Measurements from ENCODE around the gene SH2D3A. TPM values are rescaled to one million over a fixed set of nuclear protein-coding genes. Genes with fewer than 3 reads are reported as not detected.
"Not testable (repeated sequence)": the region's sequence is repeated elsewhere in the genome, so short reads cannot be mapped to it uniquely, and the experiment has no call there.

SH2D3A gene
- total RNA-seq, 2 experiments from 2014 or later: 31.5 to 35.2 TPM

GRCh38 chr19:6767081-6767356 lies 216 bp downstream of the SH2D3A start:
- H3K27ac Mint-ChIP-seq: peak overlapping the region; percentile 93
- H3K9me3 Mint-ChIP-seq: no peaks in the 10 kb centered on the region
- peak; percentile 72 for DNase-seq
- H3K27me3 Mint-ChIP-seq: no peaks in the 10 kb centered on the region
- peak overlapping the region; percentile 89 for H3K4me3 Mint-ChIP-seq
- ChIA-PET CTCF (interaction anchor here (4.3 kb wide), 1 partner anchor 97 kb away, joined by 13 read pairs; no protein-coding TSS in a partner anchor), POLR2A (no interaction called here)
- H3K4me1 Mint-ChIP-seq: peaks cover 55% of the 10 kb centered on the region
- peaks cover 4% of the 10 kb centered on the region for H3K36me3 Mint-ChIP-seq (ENCODE audit: low read depth)

- Mint-ChIP-seq H3K9me3 (no peaks in the 10 kb centered on the region), H3K4me3 (peak overlapping the region; percentile 89), H3K36me3 (ENCODE audit: low read depth) (peaks cover 5% of the 10 kb centered on the region), H3K27me3 (no peaks in the 10 kb centered on the region), H3K4me1 (peaks cover 50% of the 10 kb centered on the region), H3K27ac (peak overlapping the region; percentile 93)
- DNase-seq: no peak
- POLR2A ChIA-PET: no interaction called here
- CTCF ChIA-PET: interaction anchor here (0.6 to 4.3 kb wide), 2 partner anchors 97 to 306 kb away, joined by 3 to 13 read pairs; no protein-coding TSS in a partner anchor
Observed at GRCh38 chr19:6766357-6767080, 716 bp downstream of the SH2D3A start.

DNA sequence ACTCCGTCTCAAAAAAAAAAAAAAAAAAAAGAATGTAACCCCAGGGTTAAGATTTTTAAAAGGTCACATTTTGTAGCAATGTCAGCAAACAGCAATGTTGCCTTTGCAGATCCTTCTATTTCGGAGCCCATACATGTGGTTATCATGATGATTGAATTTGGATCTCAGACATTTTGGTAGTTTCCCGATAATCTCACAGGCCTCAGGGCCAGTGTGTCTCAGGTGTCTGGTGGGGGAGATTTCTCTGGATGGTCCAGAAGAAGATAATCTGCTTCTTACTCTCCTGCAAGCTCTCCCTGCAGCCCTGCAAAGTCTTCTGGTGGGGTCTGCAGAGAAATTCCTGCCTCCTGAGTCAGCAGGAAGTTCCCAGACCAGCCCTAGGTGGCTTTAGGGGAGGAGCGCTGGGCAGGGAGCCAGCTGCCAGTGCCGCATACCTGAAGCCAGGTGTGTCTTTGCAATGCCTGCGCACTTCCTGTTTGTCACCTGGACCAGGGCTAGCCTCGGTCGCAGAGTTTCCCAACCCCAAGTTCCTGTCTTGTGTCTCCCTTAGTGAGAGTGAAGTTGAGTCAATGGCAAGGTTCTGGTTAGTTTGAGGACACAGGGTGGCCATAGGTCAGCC lies 1.4 kb downstream of the SH2D3A start:
- H3K27me3 Mint-ChIP-seq: no peaks in the 10 kb centered on the region
- peaks cover 12% of the 10 kb centered on the region for H3K36me3 Mint-ChIP-seq (ENCODE audit: low read depth)
- no peak for DNase-seq
- ChIA-PET POLR2A (no interaction called here), CTCF (interaction anchor here (0.6 kb wide), 1 partner anchor 305 kb away, joined by 3 read pairs; no protein-coding TSS in a partner anchor)
- peak overlapping the region; percentile 93 for H3K27ac Mint-ChIP-seq
- H3K4me1 Mint-ChIP-seq: peaks cover 46% of the 10 kb centered on the region
- H3K9me3 Mint-ChIP-seq: no peaks in the 10 kb centered on the region
- H3K4me3 Mint-ChIP-seq: peak overlapping the region; percentile 89

DNA sequence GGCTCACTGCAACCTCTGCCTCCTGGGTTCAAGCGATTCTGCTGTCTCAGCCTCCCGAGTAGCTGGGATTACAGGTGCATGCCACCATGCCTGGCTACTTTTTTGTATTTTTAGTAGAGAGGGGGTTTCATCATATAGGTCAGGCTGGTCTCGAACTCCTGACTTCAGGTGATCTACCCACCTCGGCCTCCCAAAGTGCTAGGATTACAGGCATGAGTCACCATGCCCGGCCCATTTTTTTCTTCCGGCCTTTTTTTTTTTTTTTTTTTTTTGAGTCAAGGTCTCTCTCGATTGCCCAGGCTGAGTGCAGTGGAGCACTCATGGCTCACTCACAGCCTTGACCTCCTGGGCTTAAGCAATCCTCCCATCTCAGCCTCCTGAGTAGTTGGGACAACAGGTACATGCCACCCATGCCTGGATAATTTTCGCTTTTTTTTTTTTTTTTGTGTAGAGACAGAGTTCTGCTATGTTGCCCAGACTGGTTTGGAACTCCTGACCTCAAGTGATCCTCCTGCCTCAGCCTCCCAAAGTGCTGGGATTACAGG lies 4.9 kb downstream of the SH2D3A start:
- H3K27ac Mint-ChIP-seq, POLR2A ChIA-PET, H3K9me3 Mint-ChIP-seq, DNase-seq, H3K27me3 Mint-ChIP-seq, H3K4me3 Mint-ChIP-seq: not testable (repeated sequence)
- peaks cover 31% of the 10 kb centered on the region for H3K36me3 Mint-ChIP-seq (ENCODE audit: low read depth)
- peaks cover 30% of the 10 kb centered on the region for H3K4me1 Mint-ChIP-seq
- CTCF ChIA-PET: interaction anchor here (0.6 kb wide), 1 partner anchor 117 kb away, joined by 5 read pairs; no protein-coding TSS in a partner anchor

DNA sequence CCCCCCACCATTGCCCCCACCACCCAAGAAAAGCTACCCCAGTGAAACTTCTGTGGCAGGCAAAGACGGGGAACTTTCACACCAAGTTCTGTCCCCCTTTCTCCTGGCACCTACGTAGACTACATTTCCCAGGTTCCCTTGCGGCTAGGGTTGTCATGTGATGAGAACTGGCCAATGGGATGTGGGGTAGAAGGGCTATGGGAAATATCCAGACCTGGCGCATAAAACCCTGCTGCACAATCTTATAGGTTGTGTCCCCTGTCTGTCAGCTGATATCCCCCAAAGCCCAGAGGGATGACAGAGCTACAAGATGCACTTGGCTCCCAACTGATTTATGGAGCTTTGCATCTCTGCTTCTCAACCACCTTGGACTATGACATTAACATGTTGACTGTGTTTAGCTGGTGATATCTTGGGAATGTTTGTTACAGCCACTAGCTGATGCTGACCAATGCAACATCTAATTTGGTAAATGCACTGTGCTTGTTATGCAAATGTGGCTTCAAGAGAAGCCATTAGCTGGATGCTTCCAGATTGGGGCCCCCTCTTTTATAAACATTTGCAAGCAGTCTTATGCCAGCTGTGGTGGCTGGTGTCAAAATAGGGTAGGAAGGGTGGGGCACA lies 6.1 kb downstream of the SH2D3A start:
- H3K9me3 Mint-ChIP-seq: no peaks in the 10 kb centered on the region
- no peak overlapping the region for H3K27ac Mint-ChIP-seq
- H3K4me1 Mint-ChIP-seq: peaks cover 22% of the 10 kb centered on the region
- no peak overlapping the region for H3K4me3 Mint-ChIP-seq
- peaks cover 31% of the 10 kb centered on the region for H3K36me3 Mint-ChIP-seq (ENCODE audit: low read depth)
- CTCF ChIA-PET: interaction anchor here (1.1 to 1.4 kb wide), 4 partner anchors 10 to 25 kb away, joined by 3 to 4 read pairs (median 4); partner anchors contain the start of gene VAV1
- no peaks in the 10 kb centered on the region for H3K27me3 Mint-ChIP-seq
- no peak for DNase-seq
- POLR2A ChIA-PET: no interaction called here

GRCh38 chr19:6760606-6761005 lies 6.6 kb downstream of the SH2D3A start:
- no peak overlapping the region for H3K4me3 Mint-ChIP-seq

DNA sequence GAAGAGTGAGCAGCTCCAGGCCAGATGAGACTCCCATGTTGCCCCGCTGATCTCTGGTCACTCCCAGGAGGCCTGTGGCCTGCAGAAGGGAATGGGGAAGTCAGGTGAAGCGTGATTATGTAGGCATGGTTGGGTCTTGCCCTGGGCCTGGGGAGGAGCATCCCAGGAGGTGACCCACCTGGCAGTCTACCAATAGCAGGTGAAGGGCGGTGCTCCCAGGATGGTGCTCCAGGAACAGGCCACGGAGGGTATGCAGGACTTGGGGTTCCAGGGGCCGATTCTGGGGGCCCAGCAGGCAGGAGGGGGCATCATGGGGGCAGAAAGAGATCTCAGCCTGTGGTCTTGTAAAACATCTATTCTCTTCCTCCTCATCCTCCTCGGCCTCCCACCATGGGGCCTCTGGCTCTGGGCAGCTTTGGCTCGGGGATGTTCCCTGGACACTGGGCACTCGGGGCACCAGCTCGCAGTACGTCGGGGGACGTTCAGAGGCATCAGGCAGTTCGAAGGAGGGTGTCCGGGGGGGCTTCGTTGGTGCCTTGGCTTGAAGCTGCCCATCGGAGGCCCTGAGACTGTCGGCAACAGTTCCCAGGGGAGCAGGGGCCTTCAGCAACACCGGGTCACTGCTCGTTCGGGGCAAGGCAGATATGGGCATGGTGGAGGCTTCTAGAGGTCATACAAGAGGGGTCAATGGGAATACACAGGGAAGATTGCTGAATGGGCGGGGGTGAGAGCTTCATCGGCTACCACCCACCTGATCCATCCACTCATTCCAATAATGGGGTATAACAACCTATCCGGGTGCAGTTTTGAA lies 12.4 kb downstream of the SH2D3A start:
- Mint-ChIP-seq H3K36me3 (ENCODE audit: low read depth) (peaks cover 39% of the 10 kb centered on the region), H3K27ac (peak overlapping the region; percentile 41), H3K9me3 (no peaks in the 10 kb centered on the region), H3K27me3 (no peaks in the 10 kb centered on the region), H3K4me3 (no peak overlapping the region), H3K4me1 (peaks cover 22% of the 10 kb centered on the region)
- POLR2A ChIA-PET: no interaction called here
- no peak for DNase-seq
- CTCF ChIA-PET: interaction anchor here (0.6 to 3.4 kb wide), 2 partner anchors 17 to 231 kb away, joined by 3 to 14 read pairs; partner anchors contain the start of gene GPR108

More at GRCh38 chr19:6760606-6761005, 6.6 kb downstream of the SH2D3A start:
- no peak overlapping the region for H3K27ac Mint-ChIP-seq
- peaks cover 31% of the 10 kb centered on the region for H3K36me3 Mint-ChIP-seq (ENCODE audit: low read depth)
- ChIA-PET POLR2A (no interaction called here), CTCF (interaction anchor here (1.1 to 1.4 kb wide), 4 partner anchors 10 to 25 kb away, joined by 3 to 4 read pairs (median 4); no protein-coding TSS in a partner anchor)
- H3K27me3 Mint-ChIP-seq: no peaks in the 10 kb centered on the region
- DNase-seq: no peak
- H3K4me1 Mint-ChIP-seq: peaks cover 17% of the 10 kb centered on the region
- no peaks in the 10 kb centered on the region for H3K9me3 Mint-ChIP-seq

DNA sequence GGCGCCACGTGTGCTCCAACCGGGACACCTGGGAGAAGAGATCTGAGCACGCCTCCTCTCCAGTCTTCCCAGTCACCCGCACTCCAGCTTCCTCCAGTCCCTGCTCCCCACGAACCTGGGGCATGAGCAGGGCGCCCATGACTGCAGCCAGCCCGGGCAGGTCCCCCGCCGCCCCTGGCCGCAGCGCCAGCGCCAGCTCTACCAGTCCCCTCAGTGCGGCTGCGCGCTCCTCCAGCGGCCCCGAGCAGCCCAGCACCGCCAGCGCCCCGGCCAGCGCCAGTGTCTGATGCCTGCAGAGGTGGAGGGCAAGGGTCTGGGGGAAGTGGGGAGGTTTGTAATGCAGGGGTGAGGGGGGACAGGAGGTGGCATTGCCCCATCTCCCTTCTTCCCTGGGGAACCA lies 13.1 kb downstream of the SH2D3A start:
- CTCF ChIA-PET: interaction anchor here (0.6 to 3.4 kb wide), 2 partner anchors 16 to 230 kb away, joined by 3 to 14 read pairs; partner anchors contain the start of gene GPR108
- Mint-ChIP-seq H3K27me3 (no peaks in the 10 kb centered on the region), H3K4me1 (peaks cover 22% of the 10 kb centered on the region), H3K9me3 (no peaks in the 10 kb centered on the region), H3K4me3 (no peak overlapping the region), H3K36me3 (ENCODE audit: low read depth) (peaks cover 38% of the 10 kb centered on the region), H3K27ac (no peak overlapping the region)
- no peak for DNase-seq
- POLR2A ChIA-PET: no interaction called here

GRCh38 chr19:6753178-6754031 lies 13.8 kb downstream of the SH2D3A start:
- peak; percentile 84 for DNase-seq
- H3K4me3 Mint-ChIP-seq: peak overlapping the region; percentile 72
- CTCF ChIA-PET: interaction anchor here (1.0 to 3.4 kb wide), 3 partner anchors 10 to 42 kb away, joined by 3 to 14 read pairs (median 3); partner anchors contain the start of gene GPR108
- no peaks in the 10 kb centered on the region for H3K9me3 Mint-ChIP-seq
- H3K4me1 Mint-ChIP-seq: peaks cover 19% of the 10 kb centered on the region
- POLR2A ChIA-PET: interaction anchor here (1.0 kb wide), 1 partner anchor 237 kb away, joined by 3 read pairs; no protein-coding TSS in a partner anchor
- H3K27ac Mint-ChIP-seq: peak overlapping the region; percentile 90
- H3K36me3 Mint-ChIP-seq (ENCODE audit: low read depth): peaks cover 36% of the 10 kb centered on the region
- no peaks in the 10 kb centered on the region for H3K27me3 Mint-ChIP-seq

- peaks cover 17% of the 10 kb centered on the region for H3K4me1 Mint-ChIP-seq
- no peak overlapping the region for H3K4me3 Mint-ChIP-seq
- no peaks in the 10 kb centered on the region for H3K9me3 Mint-ChIP-seq
- H3K27ac Mint-ChIP-seq: no peak overlapping the region
- ChIA-PET POLR2A (interaction anchor here (1.0 kb wide), 1 partner anchor 236 kb away, joined by 3 read pairs; no protein-coding TSS in a partner anchor), CTCF (interaction anchor here (0.9 to 3.4 kb wide), 4 partner anchors 9 to 108 kb away, joined by 3 to 14 read pairs (median 3); partner anchors contain the start of gene GPR108)
- peaks cover 36% of the 10 kb centered on the region for H3K36me3 Mint-ChIP-seq (ENCODE audit: low read depth)
- no peak for DNase-seq
- H3K27me3 Mint-ChIP-seq: no peaks in the 10 kb centered on the region
Observed at GRCh38 chr19:6752256-6753177, 14.7 kb downstream of the SH2D3A start.

- Mint-ChIP-seq H3K36me3 (ENCODE audit: low read depth) (peaks cover 38% of the 10 kb centered on the region), H3K9me3 (no peaks in the 10 kb centered on the region), H3K27ac (no peak overlapping the region), H3K27me3 (no peaks in the 10 kb centered on the region), H3K4me3 (no peak overlapping the region), H3K4me1 (peaks cover 14% of the 10 kb centered on the region)
- ChIA-PET POLR2A (no interaction called here), CTCF (no interaction called here)
- DNase-seq: no peak
Observed at GRCh38 chr19:6751189-6751588, 16.0 kb downstream of the SH2D3A start.
